ENCODE results near the gene ADSS2. TPM values are rescaled to one million over a fixed set of nuclear protein-coding genes. Genes with fewer than 3 reads are reported as not detected.
A peak's percentile ranks its signal among the peaks of the same experiment; 100 is the strongest.

The ADSS2 gene
- total RNA-seq, 1 donor: 70.0 TPM

GRCh38 chr1:244451951-244452795 is 464 bp upstream of the ADSS2 start:
- peak overlapping the region; percentile 97 for H3K4me3 ChIP-seq (ENCODE audit: low read depth, low read length)
- TF ChIP-seq CTCF (IDR thresholded peaks at IDR 0.05; ENCODE audit: insufficient read depth, low read depth, low read length): peak; percentile 37
- DNase-seq (ENCODE audit: low read depth): peak; percentile 99

GRCh38 chr1:244450597-244451538 is 841 bp downstream of the ADSS2 start:
- no peak for TF ChIP-seq CTCF (IDR thresholded peaks at IDR 0.05; ENCODE audit: insufficient read depth, low read depth, low read length)
- DNase-seq (ENCODE audit: low read depth): peak; percentile 84
- H3K4me3 ChIP-seq (ENCODE audit: low read depth, low read length): peak overlapping the region; percentile 97

- peak overlapping the region; percentile 97 for H3K4me3 ChIP-seq (ENCODE audit: low read depth, low read length)
- no peak for TF ChIP-seq CTCF (IDR thresholded peaks at IDR 0.05; ENCODE audit: insufficient read depth, low read depth, low read length)
- no peak for DNase-seq (ENCODE audit: low read depth)
Observed at GRCh38 chr1:244449936-244450508, 1.7 kb downstream of the ADSS2 start.

DNA sequence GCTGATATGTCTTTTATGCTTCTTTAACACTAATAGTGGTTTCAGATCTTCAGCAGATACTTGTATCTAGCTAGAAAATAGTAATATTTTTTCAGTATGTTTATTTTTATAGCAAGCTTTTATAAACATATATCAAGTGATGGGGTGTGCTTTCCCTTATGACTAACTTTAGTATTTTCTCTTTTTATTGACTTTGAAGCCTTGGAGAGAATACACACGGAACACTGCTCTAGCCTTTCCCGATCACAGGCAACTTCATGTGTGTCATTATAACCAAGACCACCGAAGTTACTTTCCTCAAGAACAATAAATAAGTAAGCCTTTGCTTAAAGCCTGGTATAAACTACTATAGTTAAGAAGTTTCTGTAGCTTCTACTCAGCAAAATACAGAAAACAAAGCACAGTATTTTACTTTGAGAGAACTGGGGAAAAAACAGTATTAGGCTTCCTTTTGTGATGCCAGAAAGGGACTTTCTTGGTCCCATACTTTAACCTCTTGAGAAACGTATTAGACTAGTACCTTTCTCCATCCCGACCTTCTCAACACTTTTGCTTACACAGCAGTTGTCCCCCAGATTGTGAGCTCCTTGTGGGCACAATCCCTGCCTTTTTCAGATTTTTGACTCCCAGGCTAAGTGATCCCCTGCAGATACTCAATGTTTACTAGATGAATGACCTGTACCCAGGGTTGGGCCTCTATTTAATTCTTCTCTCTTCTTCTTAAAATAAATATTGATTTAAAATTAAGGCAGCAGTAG is 3.3 kb downstream of the ADSS2 start:
- peak overlapping the region; percentile 17 for H3K4me3 ChIP-seq (ENCODE audit: low read depth, low read length)
- no peak for DNase-seq (ENCODE audit: low read depth)
- no peak for TF ChIP-seq CTCF (IDR thresholded peaks at IDR 0.05; ENCODE audit: insufficient read depth, low read depth, low read length)

GRCh38 chr1:244447552-244447951 is 4.2 kb downstream of the ADSS2 start:
- TF ChIP-seq CTCF (IDR thresholded peaks at IDR 0.05; ENCODE audit: insufficient read depth, low read depth, low read length): no peak
- no peak overlapping the region for H3K4me3 ChIP-seq (ENCODE audit: low read depth, low read length)
- DNase-seq (ENCODE audit: low read depth): no peak

GRCh38 chr1:244447024-244447423 is 4.7 kb downstream of the ADSS2 start:
- H3K4me3 ChIP-seq (ENCODE audit: low read depth, low read length): no peak overlapping the region
- TF ChIP-seq CTCF (IDR thresholded peaks at IDR 0.05; ENCODE audit: insufficient read depth, low read depth, low read length): no peak
- no peak for DNase-seq (ENCODE audit: low read depth)

Measured in fibroblast of villous mesenchyme (primary cell).